ENCODE measurements around the gene B2M.
"Not testable (repeated sequence)": the region's sequence is repeated elsewhere in the genome, so short reads cannot be mapped to it uniquely, and the experiment has no call there.

The B2M gene

DNA sequence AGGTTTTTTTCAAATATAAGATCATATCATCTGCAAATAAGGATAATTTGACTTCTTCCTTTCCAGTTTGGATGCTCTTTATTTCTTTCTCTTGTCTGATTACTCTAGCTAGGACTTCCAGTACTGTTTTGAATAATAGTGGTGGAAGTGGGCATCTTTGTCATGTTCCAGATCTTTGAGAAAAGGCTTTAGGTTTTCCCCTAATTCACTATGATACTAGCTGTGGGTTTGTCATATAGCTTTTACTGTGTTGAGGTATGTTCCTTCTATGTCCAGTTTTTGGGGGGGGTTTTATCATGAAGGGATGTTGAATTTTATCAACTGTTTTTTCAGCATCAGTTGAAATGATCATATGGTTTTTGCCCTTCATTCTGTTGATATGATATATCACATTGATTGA is 10.6 kb upstream of the B2M start:
- not testable (repeated sequence) for DNase-seq

DNA sequence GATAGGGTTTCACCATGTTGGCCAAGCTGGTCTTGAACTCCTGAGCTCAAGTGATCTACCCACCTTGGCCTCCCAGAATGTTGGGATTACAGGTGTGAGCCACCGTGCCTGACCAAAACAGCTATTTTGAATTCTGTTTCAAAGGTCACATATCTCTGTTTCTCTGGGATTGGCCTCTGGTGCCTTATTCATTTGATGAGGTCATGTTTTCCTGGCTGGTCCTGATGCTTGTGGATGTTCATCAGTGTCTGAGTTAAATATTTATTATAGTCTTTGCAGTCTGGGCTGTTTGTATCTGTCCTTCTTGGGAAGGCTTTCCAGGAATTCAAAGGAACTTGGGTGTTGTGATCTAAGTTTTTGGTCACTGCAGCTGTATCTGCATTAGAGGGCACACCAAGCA is 5.3 kb upstream of the B2M start:
- no peak for DNase-seq

DNA sequence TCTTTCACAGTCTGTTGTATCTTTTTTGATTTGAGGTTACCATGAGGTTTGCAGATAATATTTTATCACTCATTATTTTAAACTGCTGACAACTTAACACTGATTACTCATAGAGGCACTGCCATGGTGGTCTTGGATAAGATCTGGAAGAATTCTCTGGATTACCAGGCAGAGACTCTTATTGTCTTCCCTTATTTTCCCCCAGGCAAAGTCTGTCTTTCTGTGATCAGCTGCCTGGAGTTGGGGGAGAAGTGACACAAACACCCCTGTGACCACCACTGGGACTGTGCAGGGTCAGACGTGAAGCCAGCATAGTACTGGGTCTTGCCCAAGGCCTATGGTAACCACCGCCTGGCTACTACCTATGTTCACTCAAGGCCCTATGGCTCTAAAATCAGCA is 4.9 kb upstream of the B2M start:
- DNase-seq, result no peak

DNA sequence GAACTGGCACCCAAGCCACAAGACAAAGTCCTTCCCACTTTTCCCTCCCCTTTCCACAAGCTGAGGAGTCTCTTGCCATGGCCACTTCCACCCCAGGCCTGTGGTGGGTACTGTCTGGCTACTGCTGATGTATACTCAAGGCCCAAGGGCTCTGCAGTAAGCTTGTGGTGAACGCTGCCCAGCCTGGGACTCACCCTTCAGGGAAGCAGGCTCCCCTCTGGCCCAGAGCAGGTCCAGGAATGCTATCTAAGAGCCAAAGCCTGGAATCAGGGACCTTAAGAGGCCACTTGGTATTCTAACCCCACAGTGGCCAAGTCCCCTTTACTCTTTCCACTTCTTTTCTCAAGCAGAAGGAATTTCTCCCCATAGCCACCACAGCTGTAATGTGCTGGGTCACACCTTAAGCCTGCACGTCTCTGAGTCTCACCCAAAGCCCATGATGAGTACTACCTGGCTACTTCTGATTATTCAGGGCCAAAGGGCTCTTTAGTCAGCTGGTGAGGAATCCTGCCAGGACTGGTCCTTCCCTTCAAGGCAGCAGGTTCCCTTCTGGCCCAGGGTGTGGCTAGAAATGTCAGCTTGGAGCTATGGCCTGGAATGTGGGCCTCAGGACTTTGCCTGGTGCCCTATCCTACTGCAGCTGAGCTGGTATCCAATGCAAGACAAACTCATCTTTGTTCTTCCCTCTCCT is 4.2 kb upstream of the B2M start:
- DNase-seq, result no peak

DNA sequence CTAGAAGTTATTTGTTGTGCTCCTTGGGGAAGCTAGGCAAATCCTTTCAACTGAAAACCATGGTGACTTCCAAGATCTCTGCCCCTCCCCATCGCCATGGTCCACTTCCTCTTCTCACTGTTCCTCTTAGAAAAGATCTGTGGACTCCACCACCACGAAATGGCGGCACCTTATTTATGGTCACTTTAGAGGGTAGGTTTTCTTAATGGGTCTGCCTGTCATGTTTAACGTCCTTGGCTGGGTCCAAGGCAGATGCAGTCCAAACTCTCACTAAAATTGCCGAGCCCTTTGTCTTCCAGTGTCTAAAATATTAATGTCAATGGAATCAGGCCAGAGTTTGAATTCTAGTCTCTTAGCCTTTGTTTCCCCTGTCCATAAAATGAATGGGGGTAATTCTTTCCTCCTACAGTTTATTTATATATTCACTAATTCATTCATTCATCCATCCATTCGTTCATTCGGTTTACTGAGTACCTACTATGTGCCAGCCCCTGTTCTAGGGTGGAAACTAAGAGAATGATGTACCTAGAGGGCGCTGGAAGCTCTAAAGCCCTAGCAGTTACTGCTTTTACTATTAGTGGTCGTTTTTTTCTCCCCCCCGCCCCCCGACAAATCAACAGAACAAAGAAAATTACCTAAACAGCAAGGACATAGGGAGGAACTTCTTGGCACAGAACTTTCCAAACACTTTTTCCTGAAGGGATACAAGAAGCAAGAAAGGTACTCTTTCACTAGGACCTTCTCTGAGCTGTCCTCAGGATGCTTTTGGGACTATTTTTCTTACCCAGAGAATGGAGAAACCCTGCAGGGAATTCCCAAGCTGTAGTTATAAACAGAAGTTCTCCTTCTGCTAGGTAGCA is 851 bp upstream of the B2M start:
- DNase-seq, result peak; percentile 90 to 94 (median 91)

DNA sequence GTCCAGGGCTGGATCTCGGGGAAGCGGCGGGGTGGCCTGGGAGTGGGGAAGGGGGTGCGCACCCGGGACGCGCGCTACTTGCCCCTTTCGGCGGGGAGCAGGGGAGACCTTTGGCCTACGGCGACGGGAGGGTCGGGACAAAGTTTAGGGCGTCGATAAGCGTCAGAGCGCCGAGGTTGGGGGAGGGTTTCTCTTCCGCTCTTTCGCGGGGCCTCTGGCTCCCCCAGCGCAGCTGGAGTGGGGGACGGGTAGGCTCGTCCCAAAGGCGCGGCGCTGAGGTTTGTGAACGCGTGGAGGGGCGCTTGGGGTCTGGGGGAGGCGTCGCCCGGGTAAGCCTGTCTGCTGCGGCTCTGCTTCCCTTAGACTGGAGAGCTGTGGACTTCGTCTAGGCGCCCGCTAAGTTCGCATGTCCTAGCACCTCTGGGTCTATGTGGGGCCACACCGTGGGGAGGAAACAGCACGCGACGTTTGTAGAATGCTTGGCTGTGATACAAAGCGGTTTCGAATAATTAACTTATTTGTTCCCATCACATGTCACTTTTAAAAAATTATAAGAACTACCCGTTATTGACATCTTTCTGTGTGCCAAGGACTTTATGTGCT is 527 bp downstream of the B2M start:
- DNase-seq, result peak; percentile 69 to 85 (median 75)

DNA sequence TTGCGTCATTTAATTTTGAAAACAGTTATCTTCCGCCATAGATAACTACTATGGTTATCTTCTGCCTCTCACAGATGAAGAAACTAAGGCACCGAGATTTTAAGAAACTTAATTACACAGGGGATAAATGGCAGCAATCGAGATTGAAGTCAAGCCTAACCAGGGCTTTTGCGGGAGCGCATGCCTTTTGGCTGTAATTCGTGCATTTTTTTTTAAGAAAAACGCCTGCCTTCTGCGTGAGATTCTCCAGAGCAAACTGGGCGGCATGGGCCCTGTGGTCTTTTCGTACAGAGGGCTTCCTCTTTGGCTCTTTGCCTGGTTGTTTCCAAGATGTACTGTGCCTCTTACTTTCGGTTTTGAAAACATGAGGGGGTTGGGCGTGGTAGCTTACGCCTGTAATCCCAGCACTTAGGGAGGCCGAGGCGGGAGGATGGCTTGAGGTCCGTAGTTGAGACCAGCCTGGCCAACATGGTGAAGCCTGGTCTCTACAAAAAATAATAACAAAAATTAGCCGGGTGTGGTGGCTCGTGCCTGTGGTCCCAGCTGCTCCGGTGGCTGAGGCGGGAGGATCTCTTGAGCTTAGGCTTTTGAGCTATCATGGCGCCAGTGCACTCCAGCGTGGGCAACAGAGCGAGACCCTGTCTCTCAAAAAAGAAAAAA is 1.2 kb downstream of the B2M start:
- DNase-seq, result peak; percentile 83 to 87 (median 86)

DNA sequence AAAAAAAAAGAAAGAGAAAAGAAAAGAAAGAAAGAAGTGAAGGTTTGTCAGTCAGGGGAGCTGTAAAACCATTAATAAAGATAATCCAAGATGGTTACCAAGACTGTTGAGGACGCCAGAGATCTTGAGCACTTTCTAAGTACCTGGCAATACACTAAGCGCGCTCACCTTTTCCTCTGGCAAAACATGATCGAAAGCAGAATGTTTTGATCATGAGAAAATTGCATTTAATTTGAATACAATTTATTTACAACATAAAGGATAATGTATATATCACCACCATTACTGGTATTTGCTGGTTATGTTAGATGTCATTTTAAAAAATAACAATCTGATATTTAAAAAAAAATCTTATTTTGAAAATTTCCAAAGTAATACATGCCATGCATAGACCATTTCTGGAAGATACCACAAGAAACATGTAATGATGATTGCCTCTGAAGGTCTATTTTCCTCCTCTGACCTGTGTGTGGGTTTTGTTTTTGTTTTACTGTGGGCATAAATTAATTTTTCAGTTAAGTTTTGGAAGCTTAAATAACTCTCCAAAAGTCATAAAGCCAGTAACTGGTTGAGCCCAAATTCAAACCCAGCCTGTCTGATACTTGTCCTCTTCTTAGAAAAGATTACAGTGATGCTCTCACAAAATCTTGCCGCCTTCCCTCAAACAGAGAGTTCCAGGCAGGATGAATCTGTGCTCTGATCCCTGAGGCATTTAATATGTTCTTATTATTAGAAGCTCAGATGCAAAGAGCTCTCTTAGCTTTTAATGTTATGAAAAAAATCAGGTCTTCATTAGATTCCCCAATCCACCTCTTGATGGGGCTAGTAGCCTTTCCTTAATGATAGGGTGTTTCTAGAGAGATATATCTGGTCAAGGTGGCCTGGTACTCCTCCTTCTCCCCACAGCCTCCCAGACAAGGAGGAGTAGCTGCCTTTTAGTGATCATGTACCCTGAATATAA is 2.0 kb downstream of the B2M start:
- DNase-seq, result peak in 2 of 3 donors; percentile 51 to 60

DNA sequence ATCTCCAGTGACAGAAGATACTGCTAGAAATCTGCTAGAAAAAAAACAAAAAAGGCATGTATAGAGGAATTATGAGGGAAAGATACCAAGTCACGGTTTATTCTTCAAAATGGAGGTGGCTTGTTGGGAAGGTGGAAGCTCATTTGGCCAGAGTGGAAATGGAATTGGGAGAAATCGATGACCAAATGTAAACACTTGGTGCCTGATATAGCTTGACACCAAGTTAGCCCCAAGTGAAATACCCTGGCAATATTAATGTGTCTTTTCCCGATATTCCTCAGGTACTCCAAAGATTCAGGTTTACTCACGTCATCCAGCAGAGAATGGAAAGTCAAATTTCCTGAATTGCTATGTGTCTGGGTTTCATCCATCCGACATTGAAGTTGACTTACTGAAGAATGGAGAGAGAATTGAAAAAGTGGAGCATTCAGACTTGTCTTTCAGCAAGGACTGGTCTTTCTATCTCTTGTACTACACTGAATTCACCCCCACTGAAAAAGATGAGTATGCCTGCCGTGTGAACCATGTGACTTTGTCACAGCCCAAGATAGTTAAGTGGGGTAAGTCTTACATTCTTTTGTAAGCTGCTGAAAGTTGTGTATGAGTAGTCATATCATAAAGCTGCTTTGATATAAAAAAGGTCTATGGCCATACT is 4.0 kb downstream of the B2M start:
- peak in 1 of 3 donors; percentile 29 for DNase-seq

DNA sequence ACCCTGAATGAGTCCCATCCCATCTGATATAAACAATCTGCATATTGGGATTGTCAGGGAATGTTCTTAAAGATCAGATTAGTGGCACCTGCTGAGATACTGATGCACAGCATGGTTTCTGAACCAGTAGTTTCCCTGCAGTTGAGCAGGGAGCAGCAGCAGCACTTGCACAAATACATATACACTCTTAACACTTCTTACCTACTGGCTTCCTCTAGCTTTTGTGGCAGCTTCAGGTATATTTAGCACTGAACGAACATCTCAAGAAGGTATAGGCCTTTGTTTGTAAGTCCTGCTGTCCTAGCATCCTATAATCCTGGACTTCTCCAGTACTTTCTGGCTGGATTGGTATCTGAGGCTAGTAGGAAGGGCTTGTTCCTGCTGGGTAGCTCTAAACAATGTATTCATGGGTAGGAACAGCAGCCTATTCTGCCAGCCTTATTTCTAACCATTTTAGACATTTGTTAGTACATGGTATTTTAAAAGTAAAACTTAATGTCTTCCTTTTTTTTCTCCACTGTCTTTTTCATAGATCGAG is 4.5 kb downstream of the B2M start:
- DNase-seq, result peak in 1 of 3 donors; percentile 21

DNA sequence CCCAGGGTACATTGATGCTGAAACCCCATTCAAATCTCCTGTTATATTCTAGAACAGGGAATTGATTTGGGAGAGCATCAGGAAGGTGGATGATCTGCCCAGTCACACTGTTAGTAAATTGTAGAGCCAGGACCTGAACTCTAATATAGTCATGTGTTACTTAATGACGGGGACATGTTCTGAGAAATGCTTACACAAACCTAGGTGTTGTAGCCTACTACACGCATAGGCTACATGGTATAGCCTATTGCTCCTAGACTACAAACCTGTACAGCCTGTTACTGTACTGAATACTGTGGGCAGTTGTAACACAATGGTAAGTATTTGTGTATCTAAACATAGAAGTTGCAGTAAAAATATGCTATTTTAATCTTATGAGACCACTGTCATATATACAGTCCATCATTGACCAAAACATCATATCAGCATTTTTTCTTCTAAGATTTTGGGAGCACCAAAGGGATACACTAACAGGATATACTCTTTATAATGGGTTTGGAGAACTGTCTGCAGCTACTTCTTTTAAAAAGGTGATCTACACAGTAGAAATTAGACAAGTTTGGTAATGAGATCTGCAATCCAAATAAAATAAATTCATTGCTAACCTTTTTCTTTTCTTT is 5.8 kb downstream of the B2M start:
- DNase-seq, result peak in 1 of 3 donors; percentile 27

DNA sequence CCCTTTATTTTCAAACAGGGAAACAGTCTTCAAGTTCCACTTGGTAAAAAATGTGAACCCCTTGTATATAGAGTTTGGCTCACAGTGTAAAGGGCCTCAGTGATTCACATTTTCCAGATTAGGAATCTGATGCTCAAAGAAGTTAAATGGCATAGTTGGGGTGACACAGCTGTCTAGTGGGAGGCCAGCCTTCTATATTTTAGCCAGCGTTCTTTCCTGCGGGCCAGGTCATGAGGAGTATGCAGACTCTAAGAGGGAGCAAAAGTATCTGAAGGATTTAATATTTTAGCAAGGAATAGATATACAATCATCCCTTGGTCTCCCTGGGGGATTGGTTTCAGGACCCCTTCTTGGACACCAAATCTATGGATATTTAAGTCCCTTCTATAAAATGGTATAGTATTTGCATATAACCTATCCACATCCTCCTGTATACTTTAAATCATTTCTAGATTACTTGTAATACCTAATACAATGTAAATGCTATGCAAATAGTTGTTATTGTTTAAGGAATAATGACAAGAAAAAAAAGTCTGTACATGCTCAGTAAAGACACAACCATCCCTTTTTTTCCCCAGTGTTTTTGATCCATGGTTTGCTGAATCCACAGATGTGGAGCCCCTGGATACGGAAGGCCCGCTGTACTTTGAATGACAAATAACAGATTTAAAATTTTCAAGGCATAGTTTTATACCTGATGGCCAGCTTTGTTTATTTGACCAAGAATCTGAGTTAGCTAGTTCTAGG is 7.0 kb downstream of the B2M start:
- peak in 1 of 3 donors; percentile 23 for DNase-seq

DNA sequence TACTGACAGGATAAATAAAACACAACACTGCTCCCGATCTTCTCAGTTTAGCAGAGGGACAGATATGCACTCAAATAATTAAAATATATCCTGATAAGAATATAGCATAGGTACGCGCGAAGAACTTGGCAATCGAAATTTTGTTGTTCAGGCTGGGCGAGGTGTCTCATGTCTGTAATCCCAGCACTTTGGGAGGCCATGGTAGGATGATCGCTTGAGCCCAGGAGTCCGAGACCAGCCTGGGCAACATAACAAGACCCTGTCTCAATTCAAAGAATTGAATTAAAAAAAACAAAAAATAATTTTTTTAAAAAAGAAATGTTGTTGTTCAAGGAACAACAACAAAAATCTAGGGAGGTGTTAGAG is 7.6 kb downstream of the B2M start:
- no peak for DNase-seq

DNA sequence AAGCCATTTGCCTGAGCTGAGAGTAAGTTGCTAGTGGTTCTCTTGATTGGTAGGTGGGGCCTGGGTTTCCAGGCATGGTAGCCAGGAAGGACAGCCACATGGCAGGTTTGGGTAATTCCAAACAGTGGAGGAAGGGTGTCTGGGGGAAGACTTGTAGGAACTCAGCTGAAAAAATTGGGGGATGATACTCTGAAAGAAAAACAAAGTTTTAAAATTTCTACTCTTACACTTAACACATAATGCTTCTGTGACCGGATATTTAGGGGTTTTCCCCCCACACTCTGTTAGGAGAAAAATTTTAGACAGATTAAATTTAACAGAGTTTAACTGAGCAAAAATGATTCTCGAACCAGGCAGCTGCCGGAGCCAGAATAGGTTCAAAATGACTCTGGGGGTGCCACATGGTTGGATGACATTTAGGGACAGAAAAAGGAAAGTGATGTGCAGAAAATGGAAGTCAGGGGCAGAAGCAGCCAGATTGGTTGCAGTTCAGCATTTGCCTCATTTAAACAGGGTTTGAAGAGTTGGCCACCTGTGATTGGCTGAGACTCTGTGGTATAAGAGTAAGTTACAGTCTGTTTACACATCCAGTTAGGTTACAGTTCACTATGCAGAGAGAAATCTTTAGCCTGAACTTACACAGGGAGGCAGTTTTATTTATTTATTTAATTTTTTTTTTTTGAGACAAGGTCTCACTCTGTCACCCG is 8.1 kb downstream of the B2M start:
- DNase-seq, result peak; percentile 57 to 71 (median 69)

DNA sequence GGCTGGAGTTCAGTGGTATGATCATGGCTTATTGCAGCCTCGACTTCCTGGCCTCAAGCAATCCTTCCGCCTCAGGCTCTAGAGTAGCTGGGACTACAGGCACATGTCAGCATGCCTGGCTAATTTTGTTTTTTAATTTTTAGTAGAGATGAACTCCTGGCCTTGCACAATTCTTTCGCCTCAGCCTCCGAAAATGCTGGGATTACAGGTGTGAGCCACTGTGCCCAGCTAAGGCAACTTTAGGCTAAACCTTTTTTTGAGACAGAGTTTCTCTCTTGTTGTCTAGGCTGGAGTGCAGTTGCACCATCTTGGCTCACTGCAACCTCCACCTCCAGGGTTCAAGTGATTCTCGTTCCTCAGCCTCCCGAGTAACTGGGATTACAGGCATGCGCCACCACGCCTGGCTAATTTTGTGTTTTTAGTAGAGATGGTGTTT is 8.7 kb downstream of the B2M start:
- DNase-seq, result not testable (repeated sequence)

DNA sequence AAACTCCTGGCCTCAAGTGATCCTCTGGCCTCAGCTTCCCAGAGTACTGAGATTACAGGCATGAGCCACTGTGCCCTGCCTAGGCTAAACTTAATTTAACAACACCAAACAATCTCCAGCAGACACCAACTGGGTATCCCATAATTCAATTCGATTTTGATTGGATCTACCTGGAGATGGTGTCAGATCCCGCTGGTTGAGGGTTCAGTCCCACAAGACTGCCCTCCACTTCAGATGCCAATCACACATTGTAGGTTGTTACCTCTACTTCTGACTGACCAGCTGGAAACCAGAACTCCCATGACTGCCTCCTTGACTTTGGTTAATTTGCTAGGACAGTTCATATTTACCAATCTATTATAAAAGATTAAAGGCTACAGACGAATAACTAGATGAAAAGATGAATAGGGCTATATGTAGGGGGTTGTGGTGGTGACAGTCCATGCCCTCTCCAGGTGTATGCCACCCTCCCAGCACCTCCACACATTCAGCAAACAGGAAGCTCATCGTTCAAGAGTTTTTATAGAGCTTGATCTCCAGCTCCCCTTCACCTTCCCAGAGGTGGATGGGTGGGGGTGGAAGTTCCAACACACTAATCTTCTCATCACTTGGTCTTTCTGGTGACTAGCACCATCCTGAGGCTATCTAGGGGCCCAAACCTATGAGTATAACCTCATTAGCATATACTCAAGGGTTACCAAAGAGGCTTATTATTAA is 9.3 kb downstream of the B2M start:
- peak; percentile 47 to 64 (median 57) for DNase-seq

DNA sequence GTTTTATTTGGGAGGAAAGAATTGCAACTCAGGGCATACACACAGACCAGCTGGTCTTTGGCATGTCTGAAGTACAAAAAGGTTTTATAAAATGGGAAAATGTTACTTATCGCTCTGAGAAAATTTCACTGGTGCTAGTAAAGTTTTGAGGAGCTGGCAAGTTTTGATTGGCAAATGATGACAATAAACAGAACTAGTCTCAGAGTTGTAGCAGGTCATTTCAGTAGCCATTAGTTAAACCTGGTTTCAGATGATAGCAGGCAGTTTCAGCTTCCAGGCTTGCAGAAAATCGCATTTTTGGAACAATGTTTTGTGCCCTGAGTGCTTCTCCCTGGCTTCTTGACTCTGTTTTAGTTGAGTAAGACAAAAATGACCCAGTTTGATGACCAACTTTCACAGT is 10.7 kb downstream of the B2M start:
- peak in 1 of 3 donors; percentile 47 for DNase-seq

DNA sequence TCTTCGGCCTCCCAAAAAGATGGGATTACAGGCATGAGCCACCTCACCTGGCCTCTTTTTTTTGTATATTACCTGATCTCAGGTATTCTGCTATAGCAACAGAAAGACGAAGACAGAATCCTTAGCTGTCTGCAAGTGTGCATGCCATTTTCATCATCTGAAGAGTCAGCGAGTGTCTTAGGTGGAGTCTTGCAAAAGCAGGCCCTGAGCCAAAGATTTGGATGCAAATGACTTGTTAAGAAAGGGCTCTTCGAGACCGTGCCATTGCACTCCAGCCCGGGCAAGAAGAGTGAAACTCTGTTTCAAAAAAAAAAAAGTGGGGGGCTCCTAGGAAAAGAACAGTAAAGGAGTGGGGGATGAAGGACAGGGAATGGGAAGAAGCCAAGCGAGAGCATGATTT is 14.8 kb downstream of the B2M start:
- peak in 1 of 3 donors; percentile 28 for DNase-seq
